Stimulated activated CD4-positive, alpha-beta T cell treated with anti-CD3 and anti-CD28 coated beads, Interleukin-1b, Interleukin-23, amount 100 ng/mL, for 4 hours (primary cell): ENCODE results near the gene KLHL36.
"Not testable (repeated sequence)": the region's sequence is repeated elsewhere in the genome, so short reads cannot be mapped to it uniquely, and the experiment has no call there.

Source experiments
- DNase-seq, 2 donors: peaks; one replicate each; pipeline ENCODE4 v3.0.0-alpha.2; 2020; ENCODE audit warnings: low read depth in 2 of 2

The KLHL36 gene

GRCh38 chr16:84693869-84694268 lies 45.6 kb downstream of the KLHL36 start:
- DNase-seq = not testable (repeated sequence)

GRCh38 chr16:84694980-84695379 lies 46.7 kb downstream of the KLHL36 start:
- DNase-seq = no peak

DNA sequence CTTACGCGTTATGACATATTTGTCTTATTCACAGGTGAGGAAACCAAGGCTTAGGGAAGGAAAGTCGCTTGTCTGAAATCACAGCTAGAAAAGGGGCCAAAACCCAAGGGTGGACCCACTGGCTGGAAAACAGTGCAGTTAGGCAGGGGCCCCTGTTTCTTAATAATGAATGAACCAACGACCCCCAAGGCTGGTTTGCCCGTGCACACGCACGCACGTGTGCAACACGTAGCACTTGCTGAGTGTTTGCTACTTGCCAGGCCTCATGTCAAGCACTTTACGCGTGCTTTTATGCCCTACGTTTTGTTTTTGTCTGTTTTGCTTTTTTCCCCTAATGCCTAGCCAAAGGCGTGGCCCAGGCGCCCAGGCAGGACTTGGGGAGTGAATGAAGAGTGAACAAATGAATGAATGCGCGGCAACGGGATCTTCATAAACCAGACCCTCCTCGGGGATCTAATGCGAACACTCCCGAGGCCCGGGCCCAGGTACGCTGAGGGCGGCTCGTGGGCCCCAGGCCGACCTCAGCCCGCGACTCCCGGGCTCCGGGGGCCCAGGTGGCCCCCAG lies 50.9 kb downstream of the KLHL36 start:
- peak in 1 of 2 donors; percentile 1 for DNase-seq

DNA sequence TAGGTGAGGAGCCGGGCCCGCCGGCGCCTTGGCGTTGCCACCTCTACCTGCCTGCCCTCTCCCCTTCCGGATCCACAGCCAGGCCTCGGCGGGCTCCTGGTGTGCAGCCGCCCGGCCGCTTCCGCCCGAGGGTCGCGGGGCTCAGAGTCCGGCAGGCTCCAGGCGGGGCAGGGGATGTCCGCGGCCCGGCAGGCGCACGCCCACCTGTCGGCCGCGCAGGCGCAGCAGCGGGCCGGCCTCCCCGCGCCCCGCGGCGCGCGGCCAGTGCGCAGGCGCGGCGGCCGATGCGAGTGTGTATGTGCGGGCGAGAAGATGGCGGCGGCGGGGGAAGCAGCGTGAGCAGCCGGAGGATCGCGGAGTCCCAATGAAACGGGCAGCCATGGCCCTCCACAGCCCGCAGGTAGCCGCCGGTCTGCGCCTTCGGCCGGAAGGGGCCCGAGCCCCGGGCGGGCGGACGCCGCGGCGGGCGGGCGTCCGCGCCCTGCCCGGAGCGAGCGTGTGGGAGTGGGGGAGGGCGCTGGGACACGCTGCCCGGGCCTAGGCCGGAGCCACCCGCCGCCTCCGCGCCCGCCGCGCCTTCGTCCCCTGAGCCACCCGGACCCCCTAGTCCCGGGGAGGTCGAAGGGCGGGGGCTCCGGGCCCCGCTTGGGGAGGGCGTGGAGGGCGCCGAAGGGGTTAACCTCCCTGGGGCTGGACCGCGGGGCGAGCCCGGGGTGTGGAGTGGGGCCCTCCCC lies 51.6 kb downstream of the KLHL36 start, which contains the start of gene USP10:
Gene USP10 (plus strand): TSS at position 289 of the 734 bp plus-strand sequence. CDS start 91 bp downstream, at position 380.
- DNase-seq = peak; percentile 75 to 79

- peak in 1 of 2 donors; percentile 20 for DNase-seq
These were observed 52.4 kb downstream of the KLHL36 start for GRCh38 chr16:84700446-84701300.

DNA sequence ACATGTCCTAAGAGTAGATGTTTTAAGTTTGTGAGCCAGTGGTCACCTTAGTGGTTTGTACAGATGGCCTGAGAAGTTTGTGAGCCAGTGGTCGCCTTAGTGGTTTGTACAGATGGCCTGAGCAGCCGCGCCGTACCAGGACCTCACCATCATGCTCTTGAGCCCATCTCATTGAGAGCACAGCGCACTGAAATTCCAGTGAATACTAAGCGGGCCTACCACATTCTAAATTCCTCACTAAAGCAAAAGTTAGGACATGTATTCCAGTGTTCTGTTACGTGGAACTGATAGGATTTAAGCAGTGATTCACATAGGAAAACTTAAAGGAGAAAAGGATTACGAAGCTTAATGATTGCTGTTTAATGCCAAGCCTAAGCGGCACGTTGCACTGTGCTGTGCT lies 55.4 kb downstream of the KLHL36 start:
- no peak for DNase-seq

DNA sequence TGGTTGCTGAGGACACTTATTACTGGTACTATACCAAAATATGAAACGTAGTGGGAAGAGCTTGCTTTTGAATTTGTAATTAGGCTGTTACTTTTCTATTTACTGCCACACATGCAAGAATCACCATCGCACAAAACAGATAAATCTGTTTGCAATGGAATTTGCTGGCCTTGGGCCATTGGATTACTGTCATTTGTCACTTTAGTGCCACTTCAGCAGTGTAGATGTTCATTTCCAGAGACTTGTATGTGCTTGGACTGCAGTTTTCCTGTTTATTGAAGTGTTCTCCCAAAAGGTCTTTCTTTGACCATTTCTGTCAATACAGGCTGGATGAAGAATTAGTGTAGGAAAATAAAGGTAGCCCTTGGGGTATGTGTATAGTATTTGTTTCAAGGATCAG lies 55.9 kb downstream of the KLHL36 start:
- no peak for DNase-seq

- no peak for DNase-seq
These were observed 58.5 kb downstream of the KLHL36 start for GRCh38 chr16:84706856-84707255.

GRCh38 chr16:84709609-84710008 lies 61.3 kb downstream of the KLHL36 start:
- DNase-seq = no peak

GRCh38 chr16:84710686-84711085 lies 62.4 kb downstream of the KLHL36 start:
- no peak for DNase-seq
